Measurements from ENCODE around the gene PANX2. TPM values are rescaled to one million over a fixed set of nuclear protein-coding genes. Genes with fewer than 3 reads are reported as not detected.

Gene PANX2
- total and polyA plus RNA-seq, 8 donors, result 0.25 to 1.8 (median 1.1) TPM; not detected in 3

DNA sequence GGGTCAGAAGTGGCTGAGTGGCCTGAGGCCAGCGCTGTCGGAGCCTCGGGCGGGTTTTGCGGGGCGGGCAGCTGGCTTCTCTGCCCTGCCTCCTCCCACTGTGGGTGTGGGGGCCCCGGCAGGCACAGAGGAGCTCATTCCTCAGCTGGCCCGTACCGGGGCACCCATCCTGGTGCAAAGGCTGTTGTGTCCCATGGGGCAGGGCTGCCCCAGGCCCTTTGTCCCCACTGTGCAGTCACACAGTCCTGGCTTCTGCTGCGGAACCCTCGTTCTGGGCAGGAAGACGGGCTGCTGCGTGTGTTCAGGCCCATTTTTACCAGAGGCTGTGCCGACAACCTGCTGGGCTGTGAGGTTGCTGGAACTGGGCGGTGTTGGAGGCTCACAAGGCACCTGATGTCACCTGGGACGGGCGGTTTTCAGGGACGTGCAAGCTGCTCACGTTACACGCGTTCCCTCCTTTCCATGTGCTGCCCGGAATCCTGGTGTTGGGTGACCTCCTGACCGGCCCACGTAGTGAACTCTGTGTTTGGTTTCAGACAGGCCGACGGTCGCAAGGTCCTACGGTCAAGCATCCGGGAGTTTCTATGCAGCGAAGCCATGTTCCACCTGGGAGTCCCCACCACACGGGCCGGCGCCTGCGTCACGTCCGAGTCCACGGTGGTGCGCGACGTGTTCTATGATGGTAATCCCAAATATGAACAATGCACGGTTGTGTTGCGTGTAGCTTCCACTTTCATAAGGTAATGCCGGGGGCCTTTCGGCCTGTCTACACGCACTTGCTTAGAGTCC lies 35.4 kb downstream of the PANX2 start:
- WGBS, 5 donors, result 89 to 94% (median 93%) methylated on average over 39 to 45 of the region's 45 CpGs
- intact Hi-C loops (cut with DNase I; ENCODE audit: low total_unique reads), result no loop called here
- no peak for DNase-seq
- Histone ChIP-seq H3K36me3 (peaks cover 20 to 71% (median 62%) of the 10 kb centered on the region in 4 donors), H3K4me1 (peaks cover 7 to 64% (median 42%) of the 10 kb centered on the region in 4 donors), H3K4me3 (no peak overlapping the region), H3K27ac (peak overlapping the region in 1 of 5 donors; percentile 29), H3K27me3 (no peaks in the 10 kb centered on the region), H3K9me3 (no peaks in the 10 kb centered on the region)
- TF ChIP-seq POLR2AphosphoS5 (IDR thresholded peaks at IDR 0.05) (no peak), POLR2A (IDR thresholded peaks at IDR 0.05) (no peak), CTCF (IDR thresholded peaks at IDR 0.05) (no peak), EP300 (IDR thresholded peaks at IDR 0.05) (no peak)

DNA sequence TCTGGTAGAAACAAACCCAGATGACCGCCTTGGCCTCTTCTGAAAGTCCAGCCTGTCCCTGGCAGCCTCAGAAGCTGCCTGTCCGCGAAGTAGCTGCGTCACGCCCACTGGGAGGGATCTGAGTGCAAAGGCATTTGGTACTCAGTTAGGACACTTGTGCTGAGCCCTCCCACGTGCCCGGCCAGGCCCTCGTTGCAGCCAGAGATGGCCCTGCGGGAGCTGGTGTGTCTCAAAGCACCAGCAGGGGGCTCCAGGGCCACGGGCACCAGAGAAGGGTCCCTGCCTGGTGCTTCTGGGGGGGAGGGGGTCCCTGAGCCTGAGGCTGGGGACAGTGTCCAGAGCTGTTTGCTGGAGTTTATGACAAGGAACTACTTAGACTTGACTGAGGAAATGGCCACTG lies 36.1 kb downstream of the PANX2 start:
- intact Hi-C loops (cut with DNase I; ENCODE audit: low total_unique reads), result no loop called here
- Histone ChIP-seq H3K9me3 (no peaks in the 10 kb centered on the region), H3K4me1 (peaks cover 5 to 63% (median 39%) of the 10 kb centered on the region in 4 donors), H3K36me3 (peaks cover 26 to 78% (median 68%) of the 10 kb centered on the region in 4 donors), H3K4me3 (no peak overlapping the region), H3K27ac (no peak overlapping the region), H3K27me3 (no peaks in the 10 kb centered on the region)
- peak in 1 of 2 donors; percentile 40 for DNase-seq
- 33 to 55% (median 42%) methylated on average over 10 of the region's 10 CpGs for WGBS, 5 donors
- TF ChIP-seq POLR2A (IDR thresholded peaks at IDR 0.05) (no peak), POLR2AphosphoS5 (IDR thresholded peaks at IDR 0.05) (no peak), CTCF (IDR thresholded peaks at IDR 0.05) (peak in 2 of 7 experiments; percentile 8 to 23), EP300 (IDR thresholded peaks at IDR 0.05) (no peak)

DNA sequence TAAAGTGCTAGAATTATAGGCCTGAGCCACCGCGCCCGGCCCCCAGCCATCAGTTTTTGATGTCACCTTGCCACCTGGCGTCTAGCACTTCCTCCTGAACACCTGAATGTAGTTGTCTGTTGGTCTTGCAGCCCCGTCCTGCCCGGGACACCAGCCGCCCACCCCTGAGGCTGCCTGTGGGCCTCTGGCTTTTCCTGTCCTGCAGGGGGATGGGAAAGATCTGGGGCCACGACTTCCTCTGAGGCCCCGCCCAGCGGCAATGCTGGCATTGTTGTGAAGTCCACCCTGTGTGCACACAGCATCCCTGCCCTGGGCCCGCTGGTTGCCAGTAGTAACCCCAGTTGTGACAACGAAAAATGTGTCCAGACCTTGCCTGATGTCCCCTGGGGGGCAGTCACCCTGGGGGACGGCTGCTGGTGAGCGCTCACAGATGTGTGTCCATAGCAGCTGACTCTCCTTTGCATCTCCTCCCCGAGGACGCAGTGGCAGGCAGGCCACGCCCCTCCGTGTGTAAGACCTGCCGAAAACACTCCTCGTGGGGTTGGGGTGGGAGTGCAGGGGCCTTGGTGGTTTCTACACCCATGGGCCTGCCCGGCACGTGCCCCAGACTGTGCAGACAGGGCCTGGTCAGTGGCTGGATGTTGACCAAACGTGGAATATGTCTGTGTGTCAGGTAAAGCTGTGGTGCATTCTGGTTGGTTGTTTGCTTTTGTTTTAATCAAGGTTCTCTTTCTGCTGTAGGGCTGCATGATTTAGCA lies 37.0 kb downstream of the PANX2 start:
- no peaks in the 10 kb centered on the region for H3K27me3 ChIP-seq
- no peak overlapping the region for H3K4me3 ChIP-seq
- intact Hi-C loops (cut with DNase I; ENCODE audit: low total_unique reads), result no loop called here
- 61 to 71% (median 68%) methylated on average over 21 to 23 of the region's 23 CpGs for WGBS, 5 donors
- no peaks in the 10 kb centered on the region for H3K9me3 ChIP-seq
- H3K36me3 ChIP-seq, result peaks cover 35 to 87% (median 78%) of the 10 kb centered on the region in 4 donors
- H3K4me1 ChIP-seq, result peaks cover 0 to 53% (median 29%) of the 10 kb centered on the region in 4 donors
- TF ChIP-seq EP300 (IDR thresholded peaks at IDR 0.05) (no peak), CTCF (IDR thresholded peaks at IDR 0.05) (no peak), POLR2AphosphoS5 (IDR thresholded peaks at IDR 0.05) (no peak), POLR2A (IDR thresholded peaks at IDR 0.05) (no peak)
- H3K27ac ChIP-seq, result no peak overlapping the region
- DNase-seq, result peak in 1 of 2 donors; percentile 49

- DNase-seq, result no peak
- 84 to 88% (median 87%) methylated on average over 21 to 22 of the region's 22 CpGs for WGBS, 5 donors
Observed at GRCh38 chr22:50208430-50208938, 38.0 kb downstream of the PANX2 start.

More at GRCh38 chr22:50208430-50208938, 38.0 kb downstream of the PANX2 start:
- intact Hi-C loops (cut with DNase I; ENCODE audit: low total_unique reads), result no loop called here
- Histone ChIP-seq H3K4me3 (no peak overlapping the region), H3K36me3 (peaks cover 44 to 90% (median 83%) of the 10 kb centered on the region in 4 donors), H3K9me3 (no peaks in the 10 kb centered on the region), H3K27ac (no peak overlapping the region), H3K4me1 (peaks cover 0 to 47% (median 24%) of the 10 kb centered on the region in 4 donors), H3K27me3 (no peaks in the 10 kb centered on the region)
- no peak for TF ChIP-seq EP300 (IDR thresholded peaks at IDR 0.05)
- TF ChIP-seq POLR2A (IDR thresholded peaks at IDR 0.05), result no peak
- TF ChIP-seq CTCF (IDR thresholded peaks at IDR 0.05), result no peak
- no peak for TF ChIP-seq POLR2AphosphoS5 (IDR thresholded peaks at IDR 0.05)
